CD4-positive, CD25-positive, alpha-beta regulatory T cell (primary cell): ENCODE measurements around the gene ACVRL1. TPM values are rescaled to one million over a fixed set of nuclear protein-coding genes. Genes with fewer than 3 reads are reported as not detected.

Experiments
- ATAC-seq, 2 donors: fragments of 150-1000 bp; cut with Tn5 transposase; one replicate each; pipeline ENCODE4 v1.10.0; 2021; ENCODE audit warnings: low read depth in 2 of 2, moderate number of reproducible peaks in 2 of 2, moderate library complexity in 1 of 2
- DNase-seq, 3 donors: peaks; one replicate each; pipeline versions ENCODE4 v3.0.0 to v3.0.0-alpha.2; 2012 to 2022; ENCODE audit warnings: mixed read lengths in 1 of 3
- H3K27ac ChIP-seq: one replicate; pipeline ENCODE4 v1.7.0; 2013; ENCODE audit warnings: mild to moderate bottlenecking, low read length; ENCODE audit not compliant: insufficient read depth, poor library complexity, severe bottlenecking
- H3K27me3 ChIP-seq: one replicate; pipeline ENCODE4 v1.7.0; 2013; ENCODE audit warnings: low read length; ENCODE audit not compliant: control insufficient read depth, insufficient read depth
- H3K36me3 ChIP-seq: one replicate; pipeline ENCODE4 v1.7.0; 2013; ENCODE audit warnings: mild to moderate bottlenecking, low read length, moderate library complexity; ENCODE audit not compliant: control insufficient read depth, insufficient read depth
- H3K4me1 ChIP-seq: 2 replicates; pipeline ENCODE4 v1.7.0; 2013; ENCODE audit warnings: mild to moderate bottlenecking, low read length; ENCODE audit not compliant: insufficient read depth, control insufficient read depth, poor library complexity, severe bottlenecking
- H3K4me3 ChIP-seq: one replicate; pipeline ENCODE4 v1.7.0; 2013; ENCODE audit warnings: low read depth, mild to moderate bottlenecking, low read length, moderate library complexity
- H3K9me3 ChIP-seq, 2 experiments: 1 replicate in 1 of 2; 2 replicates in 1 of 2; pipeline ENCODE4 v1.7.0; 2013; ENCODE audit warnings: low read length in 2 of 2, mild to moderate bottlenecking in 1 of 2, moderate library complexity in 1 of 2; ENCODE audit not compliant: control insufficient read depth in 2 of 2
- H3K27ac Mint-ChIP-seq, 3 donors: one replicate each; pipeline ENCODE4 v1.8.0; 2020 to 2022; ENCODE audit warnings: mild to moderate bottlenecking in 3 of 3, mixed read lengths in 3 of 3, moderate library complexity in 2 of 3
- H3K27me3 Mint-ChIP-seq: one replicate; pipeline ENCODE4 v1.8.0; 2022; ENCODE audit warnings: mild to moderate bottlenecking, mixed read lengths
- H3K36me3 Mint-ChIP-seq: one replicate; pipeline ENCODE4 v1.8.0; 2020; ENCODE audit warnings: mixed read lengths
- H3K4me1 Mint-ChIP-seq, 4 donors: one replicate each; pipeline ENCODE4 v1.8.0; 2020 to 2022; ENCODE audit warnings: mixed read lengths in 4 of 4, mild to moderate bottlenecking in 1 of 4
- H3K4me3 Mint-ChIP-seq, 4 donors: one replicate each; pipeline ENCODE4 v1.8.0; 2020 to 2022; ENCODE audit warnings: mild to moderate bottlenecking in 4 of 4, mixed read lengths in 4 of 4, moderate library complexity in 3 of 4
- H3K9me3 Mint-ChIP-seq, 7 donors: one replicate each; pipeline ENCODE4 v1.8.0; 2020 to 2022; ENCODE audit warnings: mixed read lengths in 7 of 7, mild to moderate bottlenecking in 3 of 7, moderate library complexity in 2 of 7
- polyA plus RNA-seq, 4 donors: library from polyadenylated mRNA; unstranded; fragments of 300-500 nt; fragmentation: Illumina TruSeq; gene quantifications; one replicate each; pipeline ENCODE4 v1.2.3, GENCODE V29; 2021
- total RNA-seq: library from RNA; stranded (reverse); gene quantifications from one replicate; pipeline ENCODE4 v1.2.3, GENCODE V29; 2022

The ACVRL1 gene
- total and polyA plus RNA-seq, 5 donors from 2014 or later, result not detected

DNA sequence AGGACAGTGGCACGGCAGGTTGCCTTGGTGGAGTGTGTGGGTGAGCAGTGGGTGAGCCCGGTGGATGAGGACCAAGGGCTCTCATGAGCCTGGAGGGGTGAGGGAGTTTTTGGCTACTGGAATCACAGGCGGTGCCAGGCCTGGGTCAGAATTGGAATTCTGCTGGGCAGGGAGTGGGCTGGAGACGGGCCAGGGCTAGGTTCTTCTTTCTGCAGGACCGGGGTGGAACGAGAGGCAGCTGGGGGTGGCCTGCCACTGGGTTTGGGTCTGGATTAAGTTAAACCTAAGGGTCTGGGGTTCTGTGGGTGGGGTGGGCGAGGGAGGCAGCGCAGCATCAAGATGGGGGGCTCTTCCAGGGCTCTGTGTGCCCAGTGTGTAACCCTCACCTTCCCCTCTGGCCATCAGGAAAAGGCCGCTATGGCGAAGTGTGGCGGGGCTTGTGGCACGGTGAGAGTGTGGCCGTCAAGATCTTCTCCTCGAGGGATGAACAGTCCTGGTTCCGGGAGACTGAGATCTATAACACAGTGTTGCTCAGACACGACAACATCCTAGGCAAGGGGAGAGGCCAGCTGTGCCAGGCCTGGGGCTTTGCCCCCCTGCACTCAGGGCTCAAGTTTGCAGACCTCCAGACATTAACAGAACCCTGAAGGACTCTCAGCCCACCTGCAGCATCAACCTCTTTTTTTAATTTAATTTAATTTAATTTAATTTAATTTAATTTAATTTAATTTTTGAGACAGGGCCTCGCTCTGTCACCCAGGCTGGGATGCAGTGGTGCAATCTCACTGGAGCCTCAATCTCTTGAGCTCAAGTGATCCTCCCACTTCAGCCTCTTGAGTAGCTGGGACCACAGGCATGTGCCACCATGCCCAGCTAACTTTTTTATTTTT lies 7.0 kb downstream of the ACVRL1 start:
- no peaks in the 10 kb centered on the region for H3K36me3 Mint-ChIP-seq
- Histone ChIP-seq H3K36me3 (no peaks in the 10 kb centered on the region), H3K27me3 (peaks cover 3% of the 10 kb centered on the region), H3K4me1 (no peaks in the 10 kb centered on the region), H3K9me3 (no peaks in the 10 kb centered on the region), H3K27ac (no peak overlapping the region), H3K4me3 (no peak overlapping the region)
- H3K9me3 Mint-ChIP-seq, result no peaks in the 10 kb centered on the region
- H3K4me3 Mint-ChIP-seq, result no peak overlapping the region
- no peak overlapping the region for H3K27ac Mint-ChIP-seq
- no peaks in the 10 kb centered on the region for H3K4me1 Mint-ChIP-seq
- DNase-seq, result no peak
- H3K27me3 Mint-ChIP-seq, result peaks cover 8% of the 10 kb centered on the region
- no peak for ATAC-seq

DNA sequence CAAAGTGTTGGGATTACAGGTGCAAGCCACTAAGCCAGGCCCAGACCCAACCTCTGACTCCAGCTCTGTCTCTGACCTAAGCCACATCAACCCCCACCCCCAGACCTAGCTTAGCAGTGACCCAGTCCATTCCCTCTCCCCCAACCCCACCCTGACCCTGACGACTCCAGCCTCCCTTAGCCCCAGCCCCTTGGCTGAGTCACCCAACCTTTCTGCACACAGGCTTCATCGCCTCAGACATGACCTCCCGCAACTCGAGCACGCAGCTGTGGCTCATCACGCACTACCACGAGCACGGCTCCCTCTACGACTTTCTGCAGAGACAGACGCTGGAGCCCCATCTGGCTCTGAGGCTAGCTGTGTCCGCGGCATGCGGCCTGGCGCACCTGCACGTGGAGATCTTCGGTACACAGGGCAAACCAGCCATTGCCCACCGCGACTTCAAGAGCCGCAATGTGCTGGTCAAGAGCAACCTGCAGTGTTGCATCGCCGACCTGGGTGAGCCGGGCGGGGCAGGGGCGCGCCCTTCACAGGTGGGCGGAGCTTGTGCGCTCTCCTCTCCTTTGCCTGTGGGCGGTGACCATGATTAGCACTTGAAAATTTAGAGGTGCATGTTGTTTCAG lies 7.8 kb downstream of the ACVRL1 start:
- Histone ChIP-seq H3K36me3 (no peaks in the 10 kb centered on the region), H3K4me1 (no peaks in the 10 kb centered on the region), H3K27me3 (no peaks in the 10 kb centered on the region), H3K4me3 (no peak overlapping the region), H3K9me3 (no peaks in the 10 kb centered on the region), H3K27ac (no peak overlapping the region)
- Mint-ChIP-seq H3K27ac (no peak overlapping the region), H3K4me1 (no peaks in the 10 kb centered on the region), H3K27me3 (peaks cover 5% of the 10 kb centered on the region), H3K36me3 (no peaks in the 10 kb centered on the region), H3K9me3 (no peaks in the 10 kb centered on the region), H3K4me3 (no peak overlapping the region)
- DNase-seq, result no peak
- ATAC-seq, result no peak

GRCh38 chr12:51915951-51916350 lies 8.6 kb downstream of the ACVRL1 start:
- H3K4me1 Mint-ChIP-seq, result no peaks in the 10 kb centered on the region
- no peak overlapping the region for H3K27ac ChIP-seq
- H3K36me3 Mint-ChIP-seq, result no peaks in the 10 kb centered on the region
- H3K27me3 Mint-ChIP-seq, result peaks cover 5% of the 10 kb centered on the region
- no peak overlapping the region for H3K27ac Mint-ChIP-seq
- H3K4me3 Mint-ChIP-seq, result no peak overlapping the region
- no peak for ATAC-seq
- H3K27me3 ChIP-seq, result no peaks in the 10 kb centered on the region
- no peaks in the 10 kb centered on the region for H3K4me1 ChIP-seq
- no peak overlapping the region for H3K4me3 ChIP-seq
- no peaks in the 10 kb centered on the region for H3K9me3 ChIP-seq
- H3K36me3 ChIP-seq, result no peaks in the 10 kb centered on the region
- no peak for DNase-seq
- H3K9me3 Mint-ChIP-seq, result no peaks in the 10 kb centered on the region

DNA sequence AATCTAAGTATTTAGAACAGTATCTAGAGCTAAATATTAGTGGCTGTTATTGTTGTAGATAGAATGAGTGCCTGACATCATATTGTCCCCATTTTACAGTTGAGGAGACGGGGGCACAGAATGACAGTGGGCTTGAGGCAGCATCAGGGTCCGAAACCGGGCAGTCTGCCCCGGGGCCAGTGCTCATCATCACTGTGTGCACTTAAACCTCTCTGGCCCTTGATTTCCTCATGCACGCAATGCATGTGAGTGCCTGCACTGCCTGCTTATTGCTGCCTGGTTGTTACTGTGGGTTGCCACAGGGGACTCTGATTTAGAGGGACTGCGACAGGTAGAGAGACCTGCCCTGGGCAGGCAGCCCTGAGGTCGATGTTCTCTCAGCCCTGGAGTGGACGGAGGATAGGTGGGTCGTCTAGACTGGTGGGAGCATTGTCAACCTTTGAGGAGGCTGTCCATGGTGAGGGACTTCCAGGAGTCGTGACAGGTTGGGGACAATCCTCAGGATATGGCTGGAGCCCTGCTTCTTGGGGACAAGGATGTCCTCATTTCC lies 9.8 kb downstream of the ACVRL1 start:
- H3K9me3 ChIP-seq, result no peaks in the 10 kb centered on the region
- Mint-ChIP-seq H3K9me3 (no peaks in the 10 kb centered on the region), H3K4me3 (no peak overlapping the region), H3K27ac (no peak overlapping the region), H3K36me3 (no peaks in the 10 kb centered on the region), H3K4me1 (no peaks in the 10 kb centered on the region), H3K27me3 (peaks cover 5% of the 10 kb centered on the region)
- H3K4me1 ChIP-seq, result no peaks in the 10 kb centered on the region
- no peak for DNase-seq
- no peak overlapping the region for H3K4me3 ChIP-seq
- H3K27me3 ChIP-seq, result no peaks in the 10 kb centered on the region
- ATAC-seq, result no peak
- no peak overlapping the region for H3K27ac ChIP-seq
- H3K36me3 ChIP-seq, result no peaks in the 10 kb centered on the region

DNA sequence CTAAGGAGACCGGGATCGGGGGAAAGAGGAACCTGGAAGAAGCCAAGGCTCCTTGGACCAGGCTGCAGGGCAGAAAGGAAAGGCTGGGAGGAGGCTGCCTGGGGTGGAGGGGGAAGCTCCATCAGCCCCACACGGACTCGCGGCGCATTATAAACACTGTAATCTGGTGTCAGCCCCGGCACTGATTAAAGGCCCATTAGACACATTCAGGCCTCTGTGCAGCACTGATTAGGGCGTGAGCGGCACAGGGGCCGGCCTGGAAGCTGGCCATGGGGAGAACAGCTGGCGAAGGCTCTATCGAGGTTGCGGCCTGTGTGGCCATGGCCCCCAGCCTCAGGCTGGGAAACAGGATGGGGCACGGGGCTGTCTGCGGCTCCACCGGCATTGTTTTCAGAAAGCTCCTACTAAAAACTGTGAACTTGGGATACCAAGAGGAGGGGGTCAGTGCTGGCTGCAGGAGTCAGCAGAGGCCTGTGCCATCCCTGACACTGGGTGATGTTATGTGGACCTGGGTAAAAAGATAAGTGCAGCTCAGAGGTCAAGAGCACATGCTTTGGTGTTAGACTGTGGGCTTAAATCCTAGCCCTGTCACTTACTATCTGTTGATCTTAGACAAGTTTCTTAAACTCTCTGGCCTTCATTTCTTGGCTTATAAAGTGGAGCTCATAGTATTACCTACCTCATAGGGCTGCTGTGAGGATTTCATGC lies 10.6 kb downstream of the ACVRL1 start:
- H3K9me3 ChIP-seq, result no peaks in the 10 kb centered on the region
- DNase-seq (no peak), ATAC-seq (no peak)
- peaks cover 5% of the 10 kb centered on the region for H3K27me3 Mint-ChIP-seq
- no peaks in the 10 kb centered on the region for H3K36me3 Mint-ChIP-seq
- no peak overlapping the region for H3K4me3 Mint-ChIP-seq
- H3K4me1 Mint-ChIP-seq, result peaks cover 0 to 3% (median 0%) of the 10 kb centered on the region in 4 donors
- no peaks in the 10 kb centered on the region for H3K27me3 ChIP-seq
- no peaks in the 10 kb centered on the region for H3K9me3 Mint-ChIP-seq
- no peaks in the 10 kb centered on the region for H3K4me1 ChIP-seq
- no peak overlapping the region for H3K4me3 ChIP-seq
- no peak overlapping the region for H3K27ac ChIP-seq
- H3K27ac Mint-ChIP-seq, result no peak overlapping the region
- no peaks in the 10 kb centered on the region for H3K36me3 ChIP-seq

DNA sequence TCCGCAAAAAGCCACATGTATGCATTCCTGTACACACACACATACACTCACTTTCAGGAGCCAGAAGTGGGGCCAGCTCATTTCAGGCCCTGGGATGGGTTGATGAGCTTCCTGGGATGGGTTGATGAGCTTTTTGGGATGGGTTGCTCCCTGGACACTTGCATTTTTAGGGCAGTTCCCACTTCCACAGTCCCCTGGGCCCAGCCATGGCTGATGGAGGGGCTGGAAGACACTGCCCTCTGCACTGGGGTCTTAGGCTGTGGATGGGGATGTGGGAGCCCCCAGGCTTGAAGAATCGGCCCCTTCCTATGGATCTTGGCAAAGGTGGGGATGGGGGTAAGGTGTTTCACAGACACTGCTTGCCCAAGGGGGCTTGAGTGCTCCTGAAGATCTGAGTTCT lies 12.7 kb downstream of the ACVRL1 start:
- Histone ChIP-seq H3K9me3 (no peaks in the 10 kb centered on the region), H3K4me3 (no peak overlapping the region), H3K27me3 (no peaks in the 10 kb centered on the region), H3K27ac (no peak overlapping the region), H3K4me1 (peaks cover 3% of the 10 kb centered on the region), H3K36me3 (no peaks in the 10 kb centered on the region)
- DNase-seq, result no peak
- H3K4me3 Mint-ChIP-seq, result no peak overlapping the region
- H3K27me3 Mint-ChIP-seq, result no peaks in the 10 kb centered on the region
- peaks cover 0 to 7% (median 0%) of the 10 kb centered on the region in 4 donors for H3K4me1 Mint-ChIP-seq
- no peak overlapping the region for H3K27ac Mint-ChIP-seq
- H3K9me3 Mint-ChIP-seq, result no peaks in the 10 kb centered on the region
- no peaks in the 10 kb centered on the region for H3K36me3 Mint-ChIP-seq
- no peak for ATAC-seq

DNA sequence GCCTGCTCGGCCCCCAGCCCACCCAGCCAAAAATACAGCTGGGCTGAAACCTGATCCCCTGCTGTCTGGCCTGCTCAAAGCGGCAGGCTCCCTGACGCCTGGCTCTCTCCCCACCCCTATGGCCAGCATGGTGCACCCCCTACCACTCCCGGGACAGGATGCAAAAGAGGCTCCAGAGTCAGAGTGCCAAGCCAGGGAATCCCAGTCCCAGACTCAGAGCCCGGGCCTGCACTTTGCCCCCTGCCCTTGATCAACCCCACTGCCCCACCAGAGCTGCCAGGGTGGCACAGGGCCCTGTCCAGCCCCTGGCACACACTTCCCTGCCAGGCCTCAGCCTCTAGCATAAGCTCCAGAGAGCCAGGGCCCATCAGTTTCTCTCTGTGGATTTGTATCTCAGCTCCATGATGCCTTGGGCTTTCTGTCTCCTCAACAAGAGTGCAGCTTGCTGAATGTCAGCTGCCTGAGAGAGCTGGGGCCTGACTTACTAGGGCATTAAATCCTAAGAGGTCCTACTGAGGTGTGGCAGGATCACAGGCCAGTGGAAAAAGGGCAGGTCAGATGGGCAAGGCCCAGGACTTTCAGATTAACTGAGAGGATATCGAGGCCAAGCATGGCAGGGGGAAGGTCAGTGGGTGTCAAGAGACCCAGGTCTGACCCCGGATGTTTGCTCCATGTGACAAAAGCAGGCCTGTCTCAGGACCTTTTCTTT lies 13.9 kb downstream of the ACVRL1 start:
- Mint-ChIP-seq H3K27ac (no peak overlapping the region), H3K4me3 (no peak overlapping the region), H3K9me3 (no peaks in the 10 kb centered on the region), H3K4me1 (peaks cover 0 to 7% (median 0%) of the 10 kb centered on the region in 4 donors), H3K36me3 (no peaks in the 10 kb centered on the region), H3K27me3 (no peaks in the 10 kb centered on the region)
- Histone ChIP-seq H3K9me3 (no peaks in the 10 kb centered on the region), H3K27me3 (no peaks in the 10 kb centered on the region), H3K4me3 (no peak overlapping the region), H3K36me3 (no peaks in the 10 kb centered on the region), H3K4me1 (peaks cover 3% of the 10 kb centered on the region), H3K27ac (no peak overlapping the region)
- no peak for DNase-seq
- ATAC-seq, result no peak
